H9 (cell line): ENCODE data around the gene CCDC157. TPM values are rescaled to one million over a fixed set of nuclear protein-coding genes. Genes with fewer than 3 reads are reported as not detected.

Experiments
- DNase-seq: peaks from one replicate; pipeline ENCODE4 v3.0.0-alpha.2; 2017
- H2AFZ ChIP-seq: one replicate; pipeline ENCODE4 v1.6.1; 2013; ENCODE audit warnings: mild to moderate bottlenecking, low read length, control low read depth, moderate library complexity
- H2AK5ac ChIP-seq: 2 replicates; pipeline ENCODE4 v1.6.1; 2013; ENCODE audit warnings: low read length, control low read depth, mixed read lengths; ENCODE audit not compliant: insufficient read length
- H2BK120ac ChIP-seq: one replicate; pipeline ENCODE4 v1.6.1; 2013; ENCODE audit warnings: low read depth, mild to moderate bottlenecking, low read length, control low read depth, inconsistent platforms; ENCODE audit not compliant: poor library complexity, severe bottlenecking
- H2BK12ac ChIP-seq: 2 replicates; pipeline ENCODE4 v1.6.1; 2013; ENCODE audit warnings: low read length, control low read depth, mixed read lengths, low read depth; ENCODE audit not compliant: insufficient read length
- H2BK15ac ChIP-seq: 2 replicates; pipeline ENCODE4 v1.6.1; 2013; ENCODE audit warnings: low read depth, low read length, control low read depth
- H2BK20ac ChIP-seq: one replicate; pipeline ENCODE4 v1.6.1; 2013; ENCODE audit warnings: low read depth, mild to moderate bottlenecking, low read length, control low read depth, inconsistent platforms; ENCODE audit not compliant: poor library complexity, severe bottlenecking
- H2BK5ac ChIP-seq: 2 replicates; pipeline ENCODE4 v1.6.1; 2013; ENCODE audit warnings: low read length, control low read depth, mixed read lengths; ENCODE audit not compliant: insufficient read length
- H3K14ac ChIP-seq: 2 replicates; pipeline ENCODE4 v1.6.1; 2013; ENCODE audit warnings: low read length, control low read depth; ENCODE audit not compliant: insufficient read depth
- H3K18ac ChIP-seq: 2 replicates; pipeline ENCODE4 v1.6.1; 2013; ENCODE audit warnings: low read depth, mild to moderate bottlenecking, mixed read lengths, low read length, control low read depth; ENCODE audit not compliant: insufficient read length
- H3K23ac ChIP-seq: 2 replicates; pipeline ENCODE4 v1.6.1; 2013; ENCODE audit warnings: low read length, control low read depth, mixed read lengths, low read depth; ENCODE audit not compliant: insufficient read length
- H3K23me2 ChIP-seq: 2 replicates; pipeline ENCODE4 v1.6.1; 2013; ENCODE audit warnings: low read depth, mild to moderate bottlenecking, mixed read lengths, low read length, control low read depth; ENCODE audit not compliant: insufficient read length, poor library complexity, severe bottlenecking
- H3K27ac ChIP-seq: 2 replicates; pipeline ENCODE4 v1.5.1; 2013; ENCODE audit warnings: low read length, control low read depth, mixed read lengths, low read depth; ENCODE audit not compliant: insufficient read length
- H3K27me3 ChIP-seq: 2 replicates; pipeline ENCODE4 v1.6.1; 2013; ENCODE audit warnings: low read length, control low read depth, inconsistent platforms; ENCODE audit not compliant: insufficient read depth
- H3K4ac ChIP-seq: 2 replicates; pipeline ENCODE4 v1.6.1; 2013; ENCODE audit warnings: low read depth, mild to moderate bottlenecking, control low read depth, inconsistent platforms, low read length, moderate library complexity
- H3K4me1 ChIP-seq: 2 replicates; pipeline ENCODE4 v1.6.1; 2013; ENCODE audit warnings: low read length, control low read depth, inconsistent platforms; ENCODE audit not compliant: insufficient read depth
- H3K4me2 ChIP-seq: 2 replicates; pipeline ENCODE4 v1.6.1; 2013; ENCODE audit warnings: low read length, control low read depth, mixed read lengths; ENCODE audit not compliant: insufficient read length, insufficient read depth
- H3K56ac ChIP-seq: 2 replicates; pipeline ENCODE4 v1.6.1; 2013; ENCODE audit warnings: low read depth, mild to moderate bottlenecking, mixed read lengths, low read length, control low read depth; ENCODE audit not compliant: insufficient read length
- H3K79me1 ChIP-seq: 2 replicates; pipeline ENCODE4 v1.6.1; 2013; ENCODE audit warnings: low read depth, mild to moderate bottlenecking, moderate library complexity, low read length, control low read depth, inconsistent platforms; ENCODE audit not compliant: insufficient read depth, poor library complexity, severe bottlenecking
- H3K79me2 ChIP-seq: 2 replicates; pipeline ENCODE4 v1.6.1; 2013; ENCODE audit warnings: low read length, control low read depth, inconsistent platforms; ENCODE audit not compliant: insufficient read depth
- H3K9ac ChIP-seq: 2 replicates; pipeline ENCODE4 v1.6.1; 2013; ENCODE audit warnings: low read length, control low read depth, mixed read lengths; ENCODE audit not compliant: insufficient read length; ENCODE audit errors: extremely low read depth
- H3K9me3 ChIP-seq: one replicate; pipeline ENCODE4 v1.6.1; 2013; ENCODE audit warnings: low read depth, low read length, inconsistent platforms; ENCODE audit not compliant: control insufficient read depth
- H3T11ph ChIP-seq: one replicate; pipeline ENCODE4 v1.6.1; 2013; ENCODE audit warnings: mild to moderate bottlenecking, low read length, control low read depth, inconsistent platforms
- H4K20me1 ChIP-seq: one replicate; pipeline ENCODE4 v1.6.1; 2013; ENCODE audit not compliant: control insufficient read depth, insufficient read length, insufficient read depth
- H4K5ac ChIP-seq: 2 replicates; pipeline ENCODE4 v1.6.1; 2013; ENCODE audit warnings: low read depth, mild to moderate bottlenecking, mixed read lengths, low read length, control low read depth; ENCODE audit not compliant: insufficient read length
- H4K8ac ChIP-seq: replicated peaks from 2 replicates; pipeline ENCODE4 v1.6.1; 2013; ENCODE audit warnings: low read length, control low read depth, mixed read lengths, low read depth; ENCODE audit not compliant: insufficient read length
- H4K91ac ChIP-seq: 2 replicates; pipeline ENCODE4 v1.6.1; 2013; ENCODE audit warnings: low read depth, mild to moderate bottlenecking, moderate library complexity, mixed read lengths, low read length, control low read depth; ENCODE audit not compliant: insufficient read length
- H3K27ac Mint-ChIP-seq, 3 experiments: 2 replicates in 2 of 3; 3 replicates in 1 of 3; pipeline ENCODE4 v1.8.0; 2020 to 2021; ENCODE audit warnings: mixed read lengths in 3 of 3, mild to moderate bottlenecking in 1 of 3, moderate library complexity in 1 of 3
- H3K27me3 Mint-ChIP-seq: 2 replicates; pipeline ENCODE4 v1.8.0; 2021; ENCODE audit warnings: low read depth, mild to moderate bottlenecking, moderate library complexity, mixed read lengths
- H3K36me3 Mint-ChIP-seq, 3 experiments: 2 replicates in 2 of 3; 3 replicates in 1 of 3; pipeline ENCODE4 v1.8.0; 2020 to 2021; ENCODE audit warnings: low read depth in 3 of 3, mixed read lengths in 3 of 3; ENCODE audit not compliant: insufficient read depth in 1 of 3
- H3K4me1 Mint-ChIP-seq, 2 experiments: 2 replicates each; pipeline ENCODE4 v1.8.0; 2020; ENCODE audit warnings: mixed read lengths in 2 of 2
- H3K4me3 Mint-ChIP-seq, 2 experiments: 2 replicates in 1 of 2; 3 replicates in 1 of 2; pipeline ENCODE4 v1.8.0; 2020 to 2021; ENCODE audit warnings: mild to moderate bottlenecking in 2 of 2, mixed read lengths in 2 of 2, moderate library complexity in 1 of 2
- H3K9me3 Mint-ChIP-seq, 2 experiments: 2 replicates in 1 of 2; 3 replicates in 1 of 2; pipeline ENCODE4 v1.8.0; 2020; ENCODE audit warnings: mild to moderate bottlenecking in 2 of 2, mixed read lengths in 2 of 2, moderate library complexity in 1 of 2
- CTCF ChIP-seq: fragments of 200-600 bp; sonication (generic); conservative IDR thresholded peaks from 3 replicates; pipeline ENCODE4 v1.8.0; 2021; ENCODE audit warnings: antibody characterized with exemption, mild to moderate bottlenecking
- WGBS: extraction: QIAGEN DNeasy Blood & Tissue Kit; methylation state at CpG from one replicate; pipeline ENCODE4 v1.1.7; 2013; ENCODE audit warnings: missing lambda C conversion rate, low lambda C conversion rate, mixed read lengths; ENCODE audit not compliant: insufficient read length; ENCODE audit errors: extremely low coverage; 5-methylcytosine and 5-hydroxymethylcytosine counted together
- total RNA-seq: library from RNA; stranded (reverse); gene quantifications from 2 replicates; pipeline ENCODE4 v1.2.1, GENCODE V29; 2021

Gene CCDC157
- total RNA-seq, 1 experiment from 2014 or later = 4.3 TPM

DNA sequence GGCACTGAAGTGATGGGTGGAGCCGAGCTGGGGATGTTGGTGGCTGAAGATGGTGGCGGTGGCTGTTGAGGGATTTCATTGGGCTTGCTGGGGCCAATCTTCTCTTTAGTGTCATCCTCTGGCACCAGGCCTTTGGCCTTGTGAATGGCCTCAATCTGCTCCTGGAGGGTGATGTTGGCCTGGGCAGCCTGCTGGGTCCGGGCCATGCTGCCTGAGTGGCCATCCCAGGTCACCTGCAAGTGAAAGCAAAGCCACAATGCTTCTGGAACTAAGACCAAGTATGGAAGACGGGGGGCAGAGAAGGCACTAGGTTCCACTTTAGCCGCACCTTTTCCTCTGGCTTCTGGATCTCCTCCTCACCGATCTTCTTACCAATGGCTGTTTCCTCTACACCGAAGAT lies 18.0 kb upstream of the CCDC157 start:
- Mint-ChIP-seq H3K27ac (no peak overlapping the region), H3K27me3 (no peaks in the 10 kb centered on the region), H3K36me3 (peaks cover 83 to 100% (median 98%) of the 10 kb centered on the region in 3 experiments), H3K9me3 (no peaks in the 10 kb centered on the region), H3K4me3 (no peak overlapping the region), H3K4me1 (no peaks in the 10 kb centered on the region)
- Histone ChIP-seq H3K27me3 (no peaks in the 10 kb centered on the region), H4K5ac (no peak overlapping the region), H3T11ph (no peak overlapping the region), H3K79me2 (0 out of 2 replicates have a peak, but pooled peaks cover 2% of the 10 kb centered on the region), H2BK12ac (no peak overlapping the region), H3K4ac (no peak overlapping the region), H3K23ac (no peak overlapping the region), H4K91ac (no peak overlapping the region), H2BK5ac (no peak overlapping the region), H3K4me2 (no peak overlapping the region), H3K14ac (no peak overlapping the region), H3K9ac (no peak overlapping the region), H3K56ac (no peak overlapping the region), H3K23me2 (no peaks in the 10 kb centered on the region), H2BK120ac (no peak overlapping the region), H3K79me1 (no peaks in the 10 kb centered on the region), H4K20me1 (peaks cover 3% of the 10 kb centered on the region), H2AK5ac (no peak overlapping the region), H2BK15ac (no peak overlapping the region), H4K8ac (no peak overlapping the region), H3K27ac (no peak overlapping the region), H3K9me3 (no peaks in the 10 kb centered on the region), H3K4me1 (no peaks in the 10 kb centered on the region), H2AFZ (no peak overlapping the region), H3K18ac (no peak overlapping the region), H2BK20ac (no peak overlapping the region)
- no CpG with 5 or more reads among the region's 7 CpGs for WGBS
- TF ChIP-seq CTCF = no peak
- DNase-seq = no peak
